Parathyroid adenoma (tissue), 2 donors: ENCODE results near the gene CRYBA4.

Experiments used
- H2AFZ ChIP-seq: fragments of 300-600 bp; sonication (generic); one replicate; pipeline ENCODE4 v1.7.0; 2017; ENCODE audit warnings: antibody characterized with exemption, mild to moderate bottlenecking
- H3K27ac ChIP-seq: fragments of 300-600 bp; sonication (generic); one replicate; pipeline ENCODE4 v1.7.0; 2017
- H3K27me3 ChIP-seq: fragments of 300-600 bp; sonication (generic); one replicate; pipeline ENCODE4 v1.7.0; 2017; ENCODE audit warnings: low read length; ENCODE audit not compliant: control insufficient read depth, insufficient read depth
- H3K36me3 ChIP-seq: fragments of 300-600 bp; sonication (generic); one replicate; pipeline ENCODE4 v1.7.0; 2017; ENCODE audit warnings: low read length; ENCODE audit not compliant: control insufficient read depth, insufficient read depth
- H3K4me1 ChIP-seq: fragments of 300-600 bp; sonication (generic); one replicate; pipeline ENCODE4 v1.7.0; 2017; ENCODE audit warnings: control low read depth
- H3K4me2 ChIP-seq: fragments of 300-600 bp; sonication (generic); one replicate; pipeline ENCODE4 v1.7.0; 2017; ENCODE audit warnings: low read length
- H3K4me3 ChIP-seq: fragments of 300-600 bp; sonication (generic); one replicate; pipeline ENCODE4 v1.7.0; 2017; ENCODE audit warnings: low read depth, low read length
- H3K79me2 ChIP-seq: fragments of 300-600 bp; sonication (generic); one replicate; pipeline ENCODE4 v1.7.0; 2017; ENCODE audit warnings: control low read depth
- H3K9ac ChIP-seq: fragments of 300-600 bp; sonication (generic); one replicate; pipeline ENCODE4 v1.7.0; 2017; ENCODE audit warnings: mild to moderate bottlenecking
- H3K9me3 ChIP-seq: fragments of 300-600 bp; sonication (generic); one replicate; pipeline ENCODE4 v1.7.0; 2017; ENCODE audit warnings: low read length; ENCODE audit not compliant: control insufficient read depth
- CTCF ChIP-seq: fragments of 300-600 bp; sonication (generic); IDR thresholded peaks from one replicate; pipeline ENCODE4 v1.7.0; 2017; ENCODE audit warnings: antibody characterized with exemption, mild to moderate bottlenecking
- donor health status: primary hyperparathyroidism.

The CRYBA4 gene

DNA sequence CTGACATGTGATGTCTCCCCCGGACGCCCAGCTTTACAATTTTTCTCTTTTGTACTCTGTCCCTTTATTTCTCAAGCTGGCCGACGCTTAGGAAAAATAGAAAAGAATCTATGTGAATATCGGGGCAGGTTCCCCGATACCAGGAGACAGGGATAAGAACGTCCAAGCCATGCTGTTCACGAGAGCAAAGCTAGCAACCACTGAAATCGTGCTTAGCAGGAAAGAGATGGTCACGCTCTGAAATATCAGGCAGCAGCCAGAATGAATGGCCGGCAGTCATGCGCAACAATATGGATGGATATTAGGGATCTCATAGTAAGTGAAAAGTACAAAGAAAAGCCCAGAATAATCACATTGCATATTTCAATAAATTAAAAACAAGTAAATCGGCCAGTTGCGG lies 7.4 kb upstream of the CRYBA4 start:
- Histone ChIP-seq H3K36me3 (no peaks in the 10 kb centered on the region), H3K4me2 (no peak overlapping the region), H3K4me3 (no peak overlapping the region), H3K27me3 (no peaks in the 10 kb centered on the region), H3K27ac (no peak overlapping the region), H2AFZ (no peak overlapping the region), H3K9ac (no peak overlapping the region), H3K4me1 (no peaks in the 10 kb centered on the region), H3K9me3 (no peaks in the 10 kb centered on the region), H3K79me2 (no peaks in the 10 kb centered on the region)
- no peak for TF ChIP-seq CTCF

- Histone ChIP-seq H3K4me3 (no peak overlapping the region), H3K36me3 (no peaks in the 10 kb centered on the region), H3K27ac (no peak overlapping the region), H3K4me2 (no peak overlapping the region), H2AFZ (no peak overlapping the region), H3K9ac (no peak overlapping the region), H3K27me3 (no peaks in the 10 kb centered on the region), H3K9me3 (no peaks in the 10 kb centered on the region), H3K79me2 (no peaks in the 10 kb centered on the region), H3K4me1 (no peaks in the 10 kb centered on the region)
- no peak for TF ChIP-seq CTCF
Observed at GRCh38 chr22:26615149-26615548, 6.6 kb upstream of the CRYBA4 start.

DNA sequence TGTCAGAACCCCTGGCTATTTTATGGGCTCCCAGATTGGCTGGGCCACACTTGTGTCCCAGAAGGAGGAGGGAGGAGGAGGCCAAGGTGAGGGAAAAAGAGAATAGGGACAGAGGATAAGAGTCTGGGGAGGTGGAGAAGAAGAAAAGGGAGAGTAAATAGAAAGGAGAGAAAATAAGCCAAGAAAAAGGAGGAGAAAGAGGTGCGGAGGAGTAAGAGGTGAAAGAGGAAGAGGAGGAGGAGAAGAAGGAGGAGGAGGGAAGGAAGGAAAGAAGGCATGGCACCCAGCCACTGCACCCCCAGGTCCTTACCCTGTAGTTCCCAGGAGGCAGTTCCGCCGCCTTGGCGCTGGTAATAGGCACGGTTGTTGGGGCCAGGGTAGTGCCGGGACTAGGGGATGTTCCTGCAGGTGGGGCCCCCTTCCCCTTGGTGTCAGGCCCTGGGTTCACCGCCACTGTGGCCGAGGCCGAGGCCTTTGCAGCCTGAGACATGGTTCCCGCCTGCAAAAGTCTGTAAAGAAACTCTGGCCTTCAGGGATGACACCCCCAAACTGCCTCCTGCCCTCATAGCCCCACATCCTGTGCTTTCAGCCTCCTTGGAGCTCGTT lies 5.8 kb upstream of the CRYBA4 start:
- Histone ChIP-seq H3K4me3 (no peak overlapping the region), H3K4me2 (no peak overlapping the region), H3K36me3 (no peaks in the 10 kb centered on the region), H2AFZ (no peak overlapping the region), H3K4me1 (no peaks in the 10 kb centered on the region), H3K27ac (no peak overlapping the region), H3K79me2 (no peaks in the 10 kb centered on the region), H3K9ac (no peak overlapping the region), H3K9me3 (no peaks in the 10 kb centered on the region), H3K27me3 (no peaks in the 10 kb centered on the region)
- TF ChIP-seq CTCF, result no peak

GRCh38 chr22:26616650-26617049 lies 5.1 kb upstream of the CRYBA4 start:
- H3K79me2 ChIP-seq, result no peaks in the 10 kb centered on the region
- H2AFZ ChIP-seq, result no peak overlapping the region
- TF ChIP-seq CTCF, result no peak
- no peaks in the 10 kb centered on the region for H3K36me3 ChIP-seq
- H3K4me2 ChIP-seq, result no peak overlapping the region
- H3K27me3 ChIP-seq, result no peaks in the 10 kb centered on the region
- no peak overlapping the region for H3K9ac ChIP-seq
- H3K27ac ChIP-seq, result no peak overlapping the region
- H3K4me1 ChIP-seq, result no peaks in the 10 kb centered on the region
- H3K4me3 ChIP-seq, result no peak overlapping the region
- H3K9me3 ChIP-seq, result no peaks in the 10 kb centered on the region
